ENCODE measurements around the gene CTNNA3.

CTNNA3 gene

GRCh38 chr10:66538908-66539307, 1157.1 kb downstream of the CTNNA3 start:
- H3K9ac ChIP-seq (ENCODE audit: low read length) = no peak overlapping the region
- no peak overlapping the region for H3K27ac ChIP-seq (ENCODE audit: low read depth, low read length)
- H3K9me2 ChIP-seq (replicated peaks; ENCODE audit: insufficient read depth, low read length) = no peaks in the 10 kb centered on the region
- H3K4me3 ChIP-seq (ENCODE audit: insufficient read depth, low read length, poor library complexity, severe bottlenecking) = no peak overlapping the region
- H3K9me3 ChIP-seq (ENCODE audit: insufficient read depth, low read length) = no peaks in the 10 kb centered on the region
- H2AFZ ChIP-seq (ENCODE audit: low read depth, low read length, severe bottlenecking) = no peak overlapping the region
- TF ChIP-seq, protein P1, sequence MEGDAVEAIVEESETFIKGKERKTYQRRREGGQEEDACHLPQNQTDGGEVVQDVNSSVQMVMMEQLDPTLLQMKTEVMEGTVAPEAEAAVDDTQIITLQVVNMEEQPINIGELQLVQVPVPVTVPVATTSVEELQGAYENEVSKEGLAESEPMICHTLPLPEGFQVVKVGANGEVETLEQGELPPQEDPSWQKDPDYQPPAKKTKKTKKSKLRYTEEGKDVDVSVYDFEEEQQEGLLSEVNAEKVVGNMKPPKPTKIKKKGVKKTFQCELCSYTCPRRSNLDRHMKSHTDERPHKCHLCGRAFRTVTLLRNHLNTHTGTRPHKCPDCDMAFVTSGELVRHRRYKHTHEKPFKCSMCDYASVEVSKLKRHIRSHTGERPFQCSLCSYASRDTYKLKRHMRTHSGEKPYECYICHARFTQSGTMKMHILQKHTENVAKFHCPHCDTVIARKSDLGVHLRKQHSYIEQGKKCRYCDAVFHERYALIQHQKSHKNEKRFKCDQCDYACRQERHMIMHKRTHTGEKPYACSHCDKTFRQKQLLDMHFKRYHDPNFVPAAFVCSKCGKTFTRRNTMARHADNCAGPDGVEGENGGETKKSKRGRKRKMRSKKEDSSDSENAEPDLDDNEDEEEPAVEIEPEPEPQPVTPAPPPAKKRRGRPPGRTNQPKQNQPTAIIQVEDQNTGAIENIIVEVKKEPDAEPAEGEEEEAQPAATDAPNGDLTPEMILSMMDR (IDR thresholded peaks at IDR 0.05; ENCODE audit: insufficient read depth, low read length, poor library complexity, severe bottlenecking) = no peak
- no peak for TF ChIP-seq EZH2phosphoT487 (conservative IDR thresholded peaks at IDR 0.05; ENCODE audit: low read length)
- H4K20me1 ChIP-seq (ENCODE audit: low read depth, low read length) = no peaks in the 10 kb centered on the region
- no peaks in the 10 kb centered on the region for H3F3A ChIP-seq (ENCODE audit: insufficient read depth)
- no peaks in the 10 kb centered on the region for H3K36me3 ChIP-seq (ENCODE audit: low read length)
- no peaks in the 10 kb centered on the region for H3K79me2 ChIP-seq (ENCODE audit: insufficient read depth, low read length)
- H3K4me2 ChIP-seq (ENCODE audit: low read depth, low read length, poor library complexity, severe bottlenecking) = no peak overlapping the region
- no peaks in the 10 kb centered on the region for H3K27me3 ChIP-seq (ENCODE audit: low read length)

DNA sequence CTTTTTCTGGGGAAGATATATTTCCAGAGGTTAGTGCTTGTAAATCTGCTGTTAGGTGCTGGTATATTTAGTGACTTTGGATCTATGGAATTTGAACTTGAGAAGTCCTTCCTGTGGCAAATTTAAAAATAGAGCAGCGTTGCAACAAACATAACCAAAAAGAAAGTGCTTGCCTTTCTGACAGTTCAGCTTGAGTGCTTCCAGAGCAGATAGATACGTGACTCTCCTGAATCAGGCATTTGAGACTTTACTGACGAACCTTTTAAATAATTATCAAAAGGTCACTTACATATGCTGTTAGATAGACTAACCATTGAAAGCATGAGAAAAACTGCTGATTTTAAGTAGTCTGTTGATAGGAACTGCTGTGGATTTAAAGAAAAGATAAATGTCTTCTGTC, 1157.6 kb downstream of the CTNNA3 start:
- Histone ChIP-seq H3K4me3 (ENCODE audit: insufficient read depth, low read length, poor library complexity, severe bottlenecking) (no peak overlapping the region), H3K4me2 (ENCODE audit: low read depth, low read length, poor library complexity, severe bottlenecking) (no peak overlapping the region), H3K36me3 (ENCODE audit: low read length) (no peaks in the 10 kb centered on the region), H3K9me3 (ENCODE audit: insufficient read depth, low read length) (no peaks in the 10 kb centered on the region), H4K20me1 (ENCODE audit: low read depth, low read length) (no peaks in the 10 kb centered on the region), H3K9me2 (replicated peaks; ENCODE audit: insufficient read depth, low read length) (no peaks in the 10 kb centered on the region), H3F3A (ENCODE audit: insufficient read depth) (no peaks in the 10 kb centered on the region), H3K27me3 (ENCODE audit: low read length) (no peaks in the 10 kb centered on the region), H3K79me2 (ENCODE audit: insufficient read depth, low read length) (no peaks in the 10 kb centered on the region), H2AFZ (ENCODE audit: low read depth, low read length, severe bottlenecking) (no peak overlapping the region), H3K9ac (ENCODE audit: low read length) (no peak overlapping the region), H3K27ac (ENCODE audit: low read depth, low read length) (no peak overlapping the region)
- no peak for TF ChIP-seq EZH2phosphoT487 (conservative IDR thresholded peaks at IDR 0.05; ENCODE audit: low read length)
- TF ChIP-seq, protein P1 (IDR thresholded peaks at IDR 0.05; ENCODE audit: insufficient read depth, low read length, poor library complexity, severe bottlenecking) = no peak

- no peak overlapping the region for H3K4me2 ChIP-seq (ENCODE audit: low read depth, low read length, poor library complexity, severe bottlenecking)
- H2AFZ ChIP-seq (ENCODE audit: low read depth, low read length, severe bottlenecking) = no peak overlapping the region
- no peaks in the 10 kb centered on the region for H3K9me2 ChIP-seq (replicated peaks; ENCODE audit: insufficient read depth, low read length)
- H3K27ac ChIP-seq (ENCODE audit: low read depth, low read length) = no peak overlapping the region
- H3K79me2 ChIP-seq (ENCODE audit: insufficient read depth, low read length) = no peaks in the 10 kb centered on the region
- H4K20me1 ChIP-seq (ENCODE audit: low read depth, low read length) = no peaks in the 10 kb centered on the region
- no peaks in the 10 kb centered on the region for H3F3A ChIP-seq (ENCODE audit: insufficient read depth)
- no peaks in the 10 kb centered on the region for H3K36me3 ChIP-seq (ENCODE audit: low read length)
- no peaks in the 10 kb centered on the region for H3K27me3 ChIP-seq (ENCODE audit: low read length)
- TF ChIP-seq, protein P1 (IDR thresholded peaks at IDR 0.05; ENCODE audit: insufficient read depth, low read length, poor library complexity, severe bottlenecking) = no peak
- no peak for TF ChIP-seq EZH2phosphoT487 (conservative IDR thresholded peaks at IDR 0.05; ENCODE audit: low read length)
- H3K4me3 ChIP-seq (ENCODE audit: insufficient read depth, low read length, poor library complexity, severe bottlenecking) = no peak overlapping the region
- no peak overlapping the region for H3K9ac ChIP-seq (ENCODE audit: low read length)
- no peaks in the 10 kb centered on the region for H3K9me3 ChIP-seq (ENCODE audit: insufficient read depth, low read length)
Observed at GRCh38 chr10:66537186-66537585, 1158.8 kb downstream of the CTNNA3 start.
